SKM-1 (cell line): ENCODE results near the gene STAT5A.

Experiments used
- DNase-seq: peaks from one replicate; lab custom pipeline; 2025; ENCODE audit not compliant: unreplicated experiment; lab: John Stamatoyannopoulos, UW

Gene STAT5A

DNA sequence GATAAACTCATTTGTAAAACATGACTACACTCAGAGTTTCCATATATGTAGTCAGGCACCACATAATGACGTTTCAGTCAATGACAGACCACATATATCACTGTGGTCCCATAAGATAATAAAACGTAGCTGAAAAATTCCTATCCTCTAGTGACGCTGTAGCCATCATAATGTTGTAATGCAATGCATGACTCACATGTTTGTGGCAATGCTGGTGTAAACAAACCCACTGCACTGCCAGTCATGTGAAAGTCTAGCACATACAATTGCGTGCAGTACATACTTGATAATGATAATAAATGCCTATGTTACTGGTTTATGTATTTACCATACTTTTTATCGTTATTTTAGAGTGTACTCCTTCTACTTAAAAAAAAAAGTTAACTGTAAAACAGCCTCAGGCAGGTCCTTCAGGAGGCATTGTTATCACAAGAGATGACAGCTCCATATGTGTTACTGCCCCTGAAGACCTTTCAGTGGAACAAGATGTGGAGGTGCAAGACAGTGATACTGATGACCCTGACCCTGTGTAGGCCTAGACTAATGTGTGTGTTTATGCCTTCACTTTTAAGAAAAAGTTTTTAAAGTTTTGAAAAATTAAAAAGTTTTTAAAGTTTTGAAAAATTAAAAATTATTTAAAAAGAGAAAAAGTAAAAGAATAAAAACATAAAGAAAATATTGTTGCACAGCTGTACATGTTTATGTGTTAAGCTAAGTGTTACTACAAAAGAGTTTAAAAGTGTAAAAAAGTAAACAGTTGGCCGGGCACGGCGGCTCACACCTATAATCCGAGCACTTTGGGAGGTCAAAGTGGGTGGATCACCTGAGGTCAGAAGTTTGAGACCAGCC, 21.2 kb upstream of the STAT5A start:
- DNase-seq: no peak

GRCh38 chr17:42268236-42268635, 20.1 kb upstream of the STAT5A start:
- DNase-seq: no peak

DNA sequence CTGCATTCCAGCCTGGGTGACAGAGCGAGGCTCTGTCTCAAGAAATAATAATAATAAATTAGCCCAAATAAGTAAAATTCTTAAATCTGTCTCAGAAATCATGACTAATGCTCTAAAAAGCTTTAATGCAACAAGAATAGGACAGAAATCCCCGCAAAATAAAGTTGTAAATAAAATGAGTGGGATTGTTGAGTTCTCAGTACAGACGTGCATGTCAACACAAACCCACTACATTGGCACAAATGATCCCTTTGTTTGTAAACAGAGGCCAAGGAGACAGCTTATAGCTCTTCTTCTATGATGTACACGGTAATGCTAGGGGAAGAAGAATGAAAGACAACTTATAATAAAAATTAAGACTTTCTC, 18.1 kb upstream of the STAT5A start:
- DNase-seq: no peak

DNA sequence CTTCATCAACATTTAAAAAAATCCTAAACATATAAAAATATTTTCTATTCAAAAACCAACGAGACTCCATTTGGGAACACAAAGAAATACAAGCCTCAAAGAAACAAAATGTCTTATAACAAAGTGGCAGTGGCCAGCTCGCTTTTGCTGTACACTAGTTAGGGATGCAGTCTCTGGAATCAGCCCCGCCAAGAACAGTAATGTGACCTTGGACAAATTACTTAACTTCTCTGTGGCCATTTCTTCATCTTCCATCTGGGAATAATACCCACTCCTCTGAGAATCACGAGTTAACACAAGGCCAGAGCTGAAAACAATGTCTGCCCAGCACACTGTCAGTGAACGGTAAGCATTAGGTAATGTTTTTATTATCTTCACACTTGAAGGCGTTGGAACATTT, 17.7 kb upstream of the STAT5A start:
- DNase-seq: no peak

- no peak for DNase-seq
Observed at GRCh38 chr17:42271006-42271778, 17.1 kb upstream of the STAT5A start.

DNA sequence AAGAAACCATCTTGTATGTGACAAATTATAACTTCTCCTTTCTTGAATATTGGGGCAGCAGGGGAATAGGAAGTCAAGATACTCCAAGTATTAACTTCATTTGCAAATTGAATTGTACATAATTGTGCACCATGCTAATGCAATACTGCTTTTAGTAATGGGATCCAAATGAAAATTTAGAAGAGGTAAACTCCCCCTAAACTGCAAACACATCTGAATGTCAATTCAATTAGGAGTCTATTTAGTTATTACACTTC, 16.6 kb upstream of the STAT5A start:
- DNase-seq: no peak

GRCh38 chr17:42272162-42272907, 16.0 kb upstream of the STAT5A start:
- no peak for DNase-seq

DNA sequence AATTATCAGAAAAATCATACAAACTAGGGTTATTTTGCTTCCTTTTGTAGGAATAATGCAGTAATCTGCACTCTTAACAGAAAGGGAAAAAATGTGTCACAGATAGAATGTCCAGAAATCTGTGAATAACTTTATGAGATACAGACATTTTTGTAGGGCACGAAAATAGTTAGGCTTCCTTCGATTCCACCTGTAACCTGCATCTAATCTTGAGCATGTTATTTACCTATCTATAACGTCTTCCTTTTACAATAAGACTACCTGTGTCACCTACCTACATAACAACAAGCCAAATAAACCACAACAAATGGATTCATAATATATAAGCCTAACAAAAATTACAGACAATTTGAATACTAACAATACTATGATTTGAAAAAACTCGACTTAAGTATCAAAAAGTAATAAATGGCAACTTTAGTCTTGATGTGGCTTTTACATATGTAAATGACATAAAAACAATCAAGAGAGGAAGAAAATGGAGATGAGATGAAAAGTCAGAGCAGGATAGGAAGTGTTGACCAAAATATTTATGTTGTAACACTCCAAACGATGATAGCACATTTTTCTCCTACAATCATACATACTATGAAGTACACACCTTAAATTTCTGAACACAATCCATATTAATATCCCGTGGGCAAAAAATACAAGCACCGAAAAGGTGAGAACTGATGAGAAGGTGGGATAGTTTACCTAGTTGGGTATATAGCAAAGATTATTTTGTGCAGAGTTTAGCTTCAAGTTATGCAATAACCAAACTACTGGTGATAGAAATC, 14.6 kb upstream of the STAT5A start:
- no peak for DNase-seq

DNA sequence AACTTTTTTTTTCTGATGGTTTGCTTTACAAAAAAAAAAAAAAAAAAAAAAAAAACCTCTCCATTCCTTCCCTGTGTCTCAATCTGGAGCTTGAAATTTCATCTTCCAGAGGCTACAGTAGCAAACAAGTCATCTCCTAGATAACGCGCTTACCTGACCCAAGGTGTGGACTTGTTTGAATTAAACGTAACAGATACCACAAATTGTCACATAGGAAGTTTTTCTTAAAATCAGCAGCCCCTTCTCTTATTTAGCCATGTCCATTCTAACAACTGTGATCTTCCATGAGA, 14.1 kb upstream of the STAT5A start:
- DNase-seq: no peak

DNA sequence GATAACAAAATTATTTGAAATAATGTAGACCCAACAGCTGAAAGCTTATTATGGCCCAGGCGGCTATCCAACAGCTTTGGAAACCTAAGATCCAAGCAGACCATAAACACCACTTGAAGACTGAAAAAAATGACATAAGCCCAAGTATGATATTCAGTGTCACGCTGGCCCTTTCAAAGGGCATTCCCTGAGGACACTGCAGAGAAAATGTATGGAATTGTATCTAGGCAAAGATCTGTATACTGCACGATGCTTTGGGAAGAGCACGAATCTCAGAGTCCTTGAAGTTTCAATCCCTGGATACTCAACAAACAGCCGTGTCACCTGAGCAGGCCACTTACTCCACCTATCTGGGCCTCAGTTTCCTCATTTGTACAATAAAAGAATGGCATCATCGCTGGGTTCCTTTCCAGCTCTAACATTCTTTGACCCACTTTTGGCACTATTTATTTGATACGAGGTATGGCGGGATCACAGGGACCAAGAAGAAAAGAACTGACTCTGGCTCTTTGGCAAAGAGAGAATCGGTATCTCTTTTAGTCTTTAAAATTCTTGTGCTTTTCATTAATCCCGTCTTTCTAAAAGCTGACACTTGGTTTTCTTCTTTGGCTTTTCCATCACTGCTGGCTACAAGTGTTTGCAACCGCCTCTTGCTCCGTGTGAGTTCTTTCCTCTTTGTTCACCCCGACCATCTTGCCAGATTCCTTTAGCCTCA, 13.3 kb upstream of the STAT5A start:
- DNase-seq: no peak

DNA sequence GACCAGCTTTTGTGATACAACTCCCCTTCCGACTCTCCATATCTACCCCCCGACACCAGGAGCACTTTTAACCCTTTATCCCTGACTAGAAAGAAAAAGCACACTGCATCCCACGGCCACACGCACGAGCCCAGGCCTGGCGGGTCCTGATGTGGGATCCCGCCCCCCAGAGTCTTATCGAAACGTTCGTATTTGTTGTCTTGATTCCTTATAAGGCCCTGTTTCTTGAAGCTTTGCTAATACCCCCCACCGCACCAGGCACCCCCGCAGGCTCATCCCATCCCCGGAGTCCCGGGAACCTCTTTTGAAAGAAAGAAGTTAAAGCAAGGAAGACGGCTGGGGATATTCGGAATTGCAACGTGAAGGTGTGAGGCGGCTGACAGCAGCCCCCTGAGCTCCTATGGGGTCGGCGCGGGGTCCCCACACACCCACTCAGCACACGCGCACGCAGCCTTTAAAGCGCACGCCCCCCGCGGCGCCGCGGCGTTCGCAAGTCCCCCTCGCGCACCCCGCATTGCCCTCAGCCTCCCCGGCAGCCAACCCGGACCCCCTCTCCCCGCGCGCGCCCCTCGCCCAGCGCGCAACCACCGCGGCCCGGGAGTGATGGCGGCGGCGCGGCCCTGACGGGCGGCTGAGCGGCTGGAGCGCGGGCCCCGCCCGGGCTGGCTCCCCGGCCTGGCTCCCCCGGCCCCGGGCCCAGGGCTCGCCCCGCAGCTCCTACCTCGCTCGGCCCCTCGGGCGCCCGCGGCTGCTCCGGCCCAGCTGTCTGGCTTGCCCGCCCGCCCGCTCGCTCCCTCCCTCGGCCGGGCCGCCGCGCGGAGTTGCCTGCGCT, 12.6 kb upstream of the STAT5A start:
- no peak for DNase-seq

- peak; percentile 40 for DNase-seq
Observed at GRCh38 chr17:42276359-42276608, 12.0 kb upstream of the STAT5A start, which contains the start of gene STAT5B. STAT5B (minus strand) TSS chr17:42276391; CDS start chr17:42232127, 44,264 bp downstream.

DNA sequence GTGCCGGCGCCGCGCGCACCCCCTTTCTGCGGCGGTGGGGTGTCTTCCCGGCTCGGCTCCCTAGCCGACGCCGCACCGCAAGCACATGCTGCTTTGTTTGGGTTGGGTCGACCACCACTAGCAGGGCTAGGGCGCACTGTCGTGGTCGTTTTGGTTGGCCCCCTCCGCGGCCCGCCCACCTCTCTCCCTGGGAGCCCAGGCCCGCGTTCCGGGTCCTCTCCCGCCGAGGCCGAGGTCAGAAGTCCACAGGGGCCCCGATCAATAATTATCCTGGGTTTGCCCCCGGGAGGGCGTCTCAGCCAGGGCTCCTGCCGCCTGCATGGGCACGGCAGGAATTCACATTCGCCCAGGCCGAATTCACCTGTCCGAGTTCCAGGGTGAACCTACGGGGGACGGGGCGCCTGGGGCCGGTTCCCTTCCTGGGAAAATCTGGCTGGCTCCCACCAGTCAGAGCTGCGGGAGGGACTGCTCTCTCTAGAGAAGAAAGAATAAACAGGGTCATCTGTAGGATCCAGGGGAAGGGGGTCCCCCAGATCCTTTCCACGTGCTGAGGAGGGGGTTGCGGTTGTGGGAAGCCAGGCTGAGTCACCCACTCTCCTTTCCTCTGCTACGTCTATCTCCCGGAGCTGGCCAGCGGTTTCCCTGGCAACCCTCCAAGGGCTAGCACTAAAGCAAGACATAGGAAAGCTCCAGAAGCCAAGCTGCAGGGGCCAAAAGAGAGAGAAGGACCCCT, 11.5 kb upstream of the STAT5A start:
- DNase-seq: no peak

GRCh38 chr17:42277342-42277712, 11.0 kb upstream of the STAT5A start:
- no peak for DNase-seq

- DNase-seq: no peak
Observed at GRCh38 chr17:42279776-42280630, 8.3 kb upstream of the STAT5A start.

DNA sequence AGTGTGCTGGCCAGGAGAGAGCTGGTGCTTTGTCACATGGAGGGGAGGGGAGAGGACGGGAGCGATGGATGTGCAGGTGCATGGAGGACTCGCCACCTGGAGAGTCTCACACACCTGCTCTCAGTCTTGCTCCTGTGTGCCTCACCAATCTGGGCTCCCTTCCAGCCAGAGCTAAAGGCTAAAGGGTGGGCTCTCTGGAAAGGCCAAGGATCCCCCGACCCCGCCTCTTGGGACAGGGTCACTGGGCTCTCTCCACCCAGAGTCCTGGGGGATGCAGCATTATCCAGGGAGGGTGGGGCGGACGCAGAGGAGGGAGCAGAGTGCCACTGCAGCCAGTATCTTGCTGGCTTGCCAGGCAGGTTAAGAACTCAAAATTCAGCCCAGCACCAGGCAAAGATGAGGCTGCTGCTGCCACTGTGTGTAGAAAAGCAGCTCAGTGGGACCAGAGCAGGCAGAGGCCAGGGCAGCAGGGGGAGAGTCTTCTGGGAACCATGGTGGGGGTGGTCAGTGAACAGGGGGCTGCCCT, 6.7 kb upstream of the STAT5A start:
- no peak for DNase-seq

DNA sequence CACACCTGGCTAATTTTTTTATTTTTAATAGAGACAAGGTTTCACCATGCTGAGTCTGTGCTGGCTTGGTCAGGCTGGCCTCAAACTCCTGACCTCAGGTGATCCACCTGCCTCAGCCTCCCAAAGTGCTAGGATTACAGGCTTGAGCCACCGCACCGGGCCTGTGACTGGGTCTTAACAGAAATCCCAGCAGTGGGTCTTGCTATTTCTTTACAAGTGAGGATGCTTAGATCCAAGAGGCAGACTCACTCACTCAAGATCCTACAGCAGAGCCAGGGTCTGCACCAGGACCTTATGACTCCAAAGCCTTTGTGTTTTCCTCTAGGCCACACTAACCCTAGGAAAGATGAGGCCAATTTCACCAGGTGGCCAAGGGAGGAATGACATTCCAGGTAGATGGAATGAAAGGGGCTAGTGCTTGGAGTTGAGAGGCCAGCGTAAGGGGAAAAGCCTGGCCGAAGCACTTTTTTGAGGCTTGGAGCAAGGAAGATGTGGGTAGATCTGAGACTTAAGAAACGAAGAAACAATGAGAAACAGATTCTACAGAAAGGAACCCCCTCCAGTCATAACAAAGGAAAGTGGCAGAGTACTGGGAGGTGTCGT, 5.7 kb upstream of the STAT5A start:
- DNase-seq: no peak
